Trophoblast cell (in vitro differentiated cells and primary cell): ENCODE results near the gene PRKAR1B.

ENCODE experiments used
- DNase-seq, 2 donors: peaks; one replicate each; pipeline ENCODE4 v3.0.0-alpha.2; 2016
- H2AFZ ChIP-seq: 2 replicates; pipeline ENCODE4 v1.6.1; 2013; ENCODE audit warnings: low read length, moderate library complexity, mild to moderate bottlenecking; ENCODE audit not compliant: insufficient read depth, poor library complexity
- H2AK5ac ChIP-seq: 2 replicates; pipeline ENCODE4 v1.6.1; 2013; ENCODE audit warnings: mild to moderate bottlenecking, low read length
- H2BK120ac ChIP-seq: 2 replicates; pipeline ENCODE4 v1.6.1; 2013; ENCODE audit warnings: low read length, mild to moderate bottlenecking, moderate library complexity; ENCODE audit not compliant: insufficient read depth, poor library complexity
- H2BK12ac ChIP-seq: 2 replicates; pipeline ENCODE4 v1.6.1; 2013; ENCODE audit warnings: mild to moderate bottlenecking, low read length, moderate library complexity
- H2BK5ac ChIP-seq: 2 replicates; pipeline ENCODE4 v1.6.1; 2013; ENCODE audit warnings: low read length, low read depth, moderate library complexity, mild to moderate bottlenecking; ENCODE audit not compliant: poor library complexity
- H3K14ac ChIP-seq: 2 replicates; pipeline ENCODE4 v1.6.1; 2013; ENCODE audit warnings: mild to moderate bottlenecking, low read length
- H3K18ac ChIP-seq: 2 replicates; pipeline ENCODE4 v1.6.1; 2013; ENCODE audit warnings: mild to moderate bottlenecking, low read length
- H3K23ac ChIP-seq: 2 replicates; pipeline ENCODE4 v1.6.1; 2013; ENCODE audit warnings: low read length
- H3K27ac ChIP-seq: 2 replicates; pipeline ENCODE4 v1.5.1; 2013; ENCODE audit warnings: low read depth, mild to moderate bottlenecking, inconsistent platforms, low read length, moderate library complexity
- H3K27me3 ChIP-seq: 2 replicates; pipeline ENCODE4 v1.6.1; 2013; ENCODE audit warnings: inconsistent platforms, mild to moderate bottlenecking, low read length, moderate library complexity; ENCODE audit not compliant: insufficient read depth
- H3K36me3 ChIP-seq, 2 experiments: 1 replicate in 1 of 2; 2 replicates in 1 of 2; pipeline ENCODE4 v1.6.1; 2013; ENCODE audit warnings: low read length in 2 of 2, mild to moderate bottlenecking in 2 of 2, moderate library complexity in 1 of 2; ENCODE audit not compliant: insufficient read depth in 2 of 2, control insufficient read depth in 1 of 2
- H3K4ac ChIP-seq: 2 replicates; pipeline ENCODE4 v1.6.1; 2013; ENCODE audit warnings: low read depth, mild to moderate bottlenecking, low read length, moderate library complexity
- H3K4me1 ChIP-seq, 2 experiments: 1 replicate in 1 of 2; 2 replicates in 1 of 2; pipeline ENCODE4 v1.6.1; 2013; ENCODE audit warnings: low read length in 2 of 2, mild to moderate bottlenecking in 2 of 2, moderate library complexity in 1 of 2; ENCODE audit not compliant: insufficient read depth in 2 of 2, control insufficient read depth in 1 of 2
- H3K4me2 ChIP-seq: 2 replicates; pipeline ENCODE4 v1.6.1; 2013; ENCODE audit warnings: inconsistent platforms, mild to moderate bottlenecking, low read length, moderate library complexity
- H3K4me3 ChIP-seq: 2 replicates; pipeline ENCODE4 v1.5.1; 2013; ENCODE audit warnings: mild to moderate bottlenecking, low read depth, low read length, inconsistent platforms
- H3K79me1 ChIP-seq: one replicate; pipeline ENCODE4 v1.6.1; 2013; ENCODE audit warnings: low read length
- H3K79me2 ChIP-seq: 2 replicates; pipeline ENCODE4 v1.6.1; 2013; ENCODE audit warnings: low read length, mild to moderate bottlenecking; ENCODE audit not compliant: control insufficient read depth, insufficient read depth, poor library complexity
- H3K9ac ChIP-seq: 2 replicates; pipeline ENCODE4 v1.6.1; 2013; ENCODE audit warnings: mild to moderate bottlenecking, low read length
- H3K9me3 ChIP-seq: 2 replicates; pipeline ENCODE4 v1.6.1; 2013; ENCODE audit warnings: low read depth, mild to moderate bottlenecking, control low read depth, inconsistent platforms, low read length; ENCODE audit not compliant: insufficient read depth
- H4K12ac ChIP-seq: 2 replicates; pipeline ENCODE4 v1.6.1; 2013; ENCODE audit warnings: low read depth, mild to moderate bottlenecking, low read length, moderate library complexity
- H4K8ac ChIP-seq: 2 replicates; pipeline ENCODE4 v1.6.1; 2013; ENCODE audit warnings: low read depth, mild to moderate bottlenecking, low read length, moderate library complexity
- H4K91ac ChIP-seq: one replicate; pipeline ENCODE4 v1.6.1; 2013; ENCODE audit warnings: low read depth, mild to moderate bottlenecking, low read length, moderate library complexity
- WGBS: extraction: QIAGEN DNeasy Blood & Tissue Kit; methylation state at CpG from one replicate; pipeline ENCODE4 v1.1.7; 2013; ENCODE audit warnings: missing lambda C conversion rate; ENCODE audit not compliant: insufficient read length, insufficient coverage; ENCODE audit errors: extremely low coverage; 5-methylcytosine and 5-hydroxymethylcytosine counted together

PRKAR1B gene

DNA sequence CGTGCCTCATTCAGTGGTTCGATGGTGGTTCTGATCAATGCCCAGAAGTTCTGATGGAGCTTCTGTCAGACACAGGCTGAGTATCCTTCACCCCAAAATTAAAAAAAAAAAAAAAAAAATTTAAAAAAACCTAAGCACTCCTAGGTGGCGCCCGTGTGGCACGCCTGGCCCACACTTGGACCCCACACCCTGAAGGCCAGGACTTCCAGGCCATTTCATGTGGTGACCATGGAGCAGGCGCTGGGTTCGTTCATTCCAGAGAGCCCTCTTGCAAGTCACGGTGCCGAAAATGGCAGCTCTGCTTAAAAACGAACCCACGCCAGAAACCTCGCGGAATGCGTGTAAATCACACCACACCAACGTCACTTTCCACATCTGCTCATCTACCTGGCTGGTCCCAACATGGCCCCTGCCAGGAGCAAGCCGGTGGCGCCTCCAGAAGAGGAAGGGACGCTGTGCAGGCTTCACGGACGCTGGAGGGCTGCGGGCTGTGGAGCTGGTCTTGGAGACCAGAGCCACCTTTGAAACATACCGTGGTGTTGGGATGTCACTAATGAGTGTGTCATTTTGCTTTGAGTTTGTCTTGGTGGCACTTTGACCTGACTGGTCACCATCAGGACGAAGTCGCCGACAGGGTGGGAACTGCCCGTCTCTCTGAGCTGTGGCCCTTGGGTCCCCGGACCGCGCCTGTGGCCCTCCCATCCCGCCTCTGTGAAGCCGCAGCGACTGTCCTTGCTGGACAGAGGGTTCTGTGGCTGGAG lies 46.0 kb upstream of the PRKAR1B start:
- Histone ChIP-seq H2BK5ac (no peak overlapping the region), H4K8ac (no peak overlapping the region), H3K36me3 (peaks cover 27 to 36% of the 10 kb centered on the region in 2 experiments), H2AFZ (no peak overlapping the region), H3K27ac (no peak overlapping the region), H3K4me1 (peaks cover 2 to 7% of the 10 kb centered on the region in 2 experiments), H4K12ac (no peak overlapping the region), H3K4ac (no peak overlapping the region), H3K27me3 (no peaks in the 10 kb centered on the region), H3K79me2 (no peaks in the 10 kb centered on the region), H3K4me2 (no peak overlapping the region), H3K79me1 (no peaks in the 10 kb centered on the region), H3K18ac (no peak overlapping the region), H3K4me3 (no peak overlapping the region), H3K9me3 (peaks cover 1% of the 10 kb centered on the region), H2AK5ac (no peak overlapping the region), H3K9ac (no peak overlapping the region), H2BK12ac (no peak overlapping the region), H2BK120ac (no peak overlapping the region), H4K91ac (no peak overlapping the region), H3K23ac (no peak overlapping the region), H3K14ac (no peak overlapping the region)
- no peak for DNase-seq
- WGBS = no CpG with 5 or more reads among the region's 32 CpGs

- no peak overlapping the region for H2BK12ac ChIP-seq
- no peak overlapping the region for H3K18ac ChIP-seq
- no peak overlapping the region for H4K91ac ChIP-seq
- no peak overlapping the region for H3K4me3 ChIP-seq
- no peak overlapping the region for H2BK120ac ChIP-seq
- no peaks in the 10 kb centered on the region for H3K79me2 ChIP-seq
- WGBS = no CpG with 5 or more reads among the region's 13 CpGs
- no peak overlapping the region for H3K23ac ChIP-seq
- H3K9me3 ChIP-seq = peaks cover 3% of the 10 kb centered on the region
- no peak overlapping the region for H3K14ac ChIP-seq
- H3K9ac ChIP-seq = no peak overlapping the region
- no peak overlapping the region for H3K4me2 ChIP-seq
- H3K27me3 ChIP-seq = no peaks in the 10 kb centered on the region
- no peak for DNase-seq
- no peak overlapping the region for H3K27ac ChIP-seq
- H4K12ac ChIP-seq = no peak overlapping the region
- H3K4ac ChIP-seq = no peak overlapping the region
- no peak overlapping the region for H4K8ac ChIP-seq
- no peak overlapping the region for H2AK5ac ChIP-seq
- no peak overlapping the region for H2BK5ac ChIP-seq
- H3K36me3 ChIP-seq = peaks cover 27 to 37% of the 10 kb centered on the region in 2 experiments
- peaks cover 2 to 7% of the 10 kb centered on the region in 2 experiments for H3K4me1 ChIP-seq
- H3K79me1 ChIP-seq = no peaks in the 10 kb centered on the region
- no peak overlapping the region for H2AFZ ChIP-seq
Measured at GRCh38 chr7:772392-772791, 45.3 kb upstream of the PRKAR1B start.

- Histone ChIP-seq H3K9me3 (peaks cover 3% of the 10 kb centered on the region), H3K18ac (no peak overlapping the region), H3K4me1 (peaks cover 2 to 7% of the 10 kb centered on the region in 2 experiments)
Measured at GRCh38 chr7:772005-772294, 44.9 kb upstream of the PRKAR1B start.

GRCh38 chr7:771234-772004 lies 44.3 kb upstream of the PRKAR1B start:
- H4K12ac ChIP-seq = no peak overlapping the region
- H3K23ac ChIP-seq = no peak overlapping the region
- no peaks in the 10 kb centered on the region for H3K27me3 ChIP-seq
- H3K18ac ChIP-seq = no peak overlapping the region
- WGBS = no CpG with 5 or more reads among the region's 24 CpGs
- no peak overlapping the region for H3K14ac ChIP-seq
- no peak overlapping the region for H2AK5ac ChIP-seq
- peaks cover 3% of the 10 kb centered on the region for H3K9me3 ChIP-seq
- no peak overlapping the region for H3K4me2 ChIP-seq
- H2BK12ac ChIP-seq = no peak overlapping the region
- H3K4me1 ChIP-seq = peaks cover 2 to 7% of the 10 kb centered on the region in 2 experiments
- H3K4ac ChIP-seq = no peak overlapping the region
- peaks cover 24 to 34% of the 10 kb centered on the region in 2 experiments for H3K36me3 ChIP-seq
- no peak overlapping the region for H3K9ac ChIP-seq
- no peak overlapping the region for H2BK120ac ChIP-seq
- H4K91ac ChIP-seq = no peak overlapping the region
- H3K27ac ChIP-seq = no peak overlapping the region
- no peak overlapping the region for H3K4me3 ChIP-seq
- H3K79me2 ChIP-seq = no peaks in the 10 kb centered on the region
- H2AFZ ChIP-seq = no peak overlapping the region
- DNase-seq = no peak
- H3K79me1 ChIP-seq = no peaks in the 10 kb centered on the region
- no peak overlapping the region for H4K8ac ChIP-seq
- no peak overlapping the region for H2BK5ac ChIP-seq

More at GRCh38 chr7:772005-772294, 44.9 kb upstream of the PRKAR1B start:
- no peak overlapping the region for H3K9ac ChIP-seq
- H3K4me3 ChIP-seq = no peak overlapping the region
- H3K4ac ChIP-seq = no peak overlapping the region
- no peak overlapping the region for H3K27ac ChIP-seq
- H4K91ac ChIP-seq = no peak overlapping the region
- H2AK5ac ChIP-seq = no peak overlapping the region
- H2AFZ ChIP-seq = no peak overlapping the region
- no peak overlapping the region for H3K4me2 ChIP-seq
- H3K79me1 ChIP-seq = no peaks in the 10 kb centered on the region
- no peak overlapping the region for H2BK12ac ChIP-seq
- H3K14ac ChIP-seq = no peak overlapping the region
- H4K12ac ChIP-seq = no peak overlapping the region
- H2BK120ac ChIP-seq = no peak overlapping the region
- peaks cover 27 to 37% of the 10 kb centered on the region in 2 experiments for H3K36me3 ChIP-seq
- H3K23ac ChIP-seq = no peak overlapping the region
- H4K8ac ChIP-seq = no peak overlapping the region
- H3K27me3 ChIP-seq = no peaks in the 10 kb centered on the region
- no peak for DNase-seq
- H2BK5ac ChIP-seq = no peak overlapping the region
- WGBS = no CpG with 5 or more reads among the region's 11 CpGs
- H3K79me2 ChIP-seq = no peaks in the 10 kb centered on the region
